ENCODE measurements around the gene COL8A2. TPM values are rescaled to one million over a fixed set of nuclear protein-coding genes. Genes with fewer than 3 reads are reported as not detected.

Gene COL8A2
- polyA plus RNA-seq, 1 donor from 2014 or later: not detected

DNA sequence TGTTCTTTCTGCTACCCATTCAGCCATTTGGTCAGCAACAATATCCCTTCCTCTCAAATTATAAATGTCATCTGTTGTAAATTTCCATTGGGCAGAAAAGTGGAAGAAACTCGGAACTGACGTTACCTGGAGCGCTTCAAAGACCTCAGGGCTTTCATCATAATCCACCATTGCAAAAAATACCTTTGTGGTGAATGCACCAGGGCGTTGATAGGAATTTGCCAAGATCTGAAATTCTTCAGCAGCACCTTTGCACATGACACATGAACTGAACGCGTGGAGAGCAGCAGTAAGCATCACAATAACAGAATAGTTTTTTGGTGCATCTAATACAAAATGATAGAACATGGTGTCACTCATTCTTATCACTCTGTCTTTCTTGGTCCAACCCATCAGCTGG, 44.2 kb downstream of the COL8A2 start:
- Histone ChIP-seq H4K20me1 (ENCODE audit: insufficient read depth) (no peaks in the 10 kb centered on the region), H3K9me2 (ENCODE audit: insufficient read depth, low read length) (no peaks in the 10 kb centered on the region), H3K79me2 (replicated peaks; ENCODE audit: insufficient read depth, low read length) (no peaks in the 10 kb centered on the region), H3K4me3 (ENCODE audit: low read length) (no peak overlapping the region), H3K4me2 (ENCODE audit: low read length) (no peak overlapping the region), H2AFZ (ENCODE audit: low read depth, low read length) (no peak overlapping the region), H3F3A (ENCODE audit: insufficient read depth, low read length, poor library complexity, severe bottlenecking) (no peaks in the 10 kb centered on the region), H3K27ac (ENCODE audit: low read length) (no peak overlapping the region), H3K9me3 (ENCODE audit: low read length) (no peaks in the 10 kb centered on the region), H3K36me3 (ENCODE audit: insufficient read depth, low read length) (no peaks in the 10 kb centered on the region), H3K9ac (ENCODE audit: low read length) (no peak overlapping the region), H3K27me3 (ENCODE audit: insufficient read depth, low read depth, low read length) (no peaks in the 10 kb centered on the region)
- TF ChIP-seq TAF1 (IDR thresholded peaks at IDR 0.05; ENCODE audit: low read depth): no peak
- no peak for TF ChIP-seq CTCF (IDR thresholded peaks at IDR 0.05; ENCODE audit: poor library complexity, severe bottlenecking)
- no peak for TF ChIP-seq MXI1 (conservative IDR thresholded peaks at IDR 0.05; ENCODE audit: poor library complexity, severe bottlenecking)
- TF ChIP-seq POLR2AphosphoS5 (IDR thresholded peaks at IDR 0.05): no peak
- TF ChIP-seq SMC3 (conservative IDR thresholded peaks at IDR 0.05; ENCODE audit: poor library complexity): no peak
- TF ChIP-seq, protein P1, sequence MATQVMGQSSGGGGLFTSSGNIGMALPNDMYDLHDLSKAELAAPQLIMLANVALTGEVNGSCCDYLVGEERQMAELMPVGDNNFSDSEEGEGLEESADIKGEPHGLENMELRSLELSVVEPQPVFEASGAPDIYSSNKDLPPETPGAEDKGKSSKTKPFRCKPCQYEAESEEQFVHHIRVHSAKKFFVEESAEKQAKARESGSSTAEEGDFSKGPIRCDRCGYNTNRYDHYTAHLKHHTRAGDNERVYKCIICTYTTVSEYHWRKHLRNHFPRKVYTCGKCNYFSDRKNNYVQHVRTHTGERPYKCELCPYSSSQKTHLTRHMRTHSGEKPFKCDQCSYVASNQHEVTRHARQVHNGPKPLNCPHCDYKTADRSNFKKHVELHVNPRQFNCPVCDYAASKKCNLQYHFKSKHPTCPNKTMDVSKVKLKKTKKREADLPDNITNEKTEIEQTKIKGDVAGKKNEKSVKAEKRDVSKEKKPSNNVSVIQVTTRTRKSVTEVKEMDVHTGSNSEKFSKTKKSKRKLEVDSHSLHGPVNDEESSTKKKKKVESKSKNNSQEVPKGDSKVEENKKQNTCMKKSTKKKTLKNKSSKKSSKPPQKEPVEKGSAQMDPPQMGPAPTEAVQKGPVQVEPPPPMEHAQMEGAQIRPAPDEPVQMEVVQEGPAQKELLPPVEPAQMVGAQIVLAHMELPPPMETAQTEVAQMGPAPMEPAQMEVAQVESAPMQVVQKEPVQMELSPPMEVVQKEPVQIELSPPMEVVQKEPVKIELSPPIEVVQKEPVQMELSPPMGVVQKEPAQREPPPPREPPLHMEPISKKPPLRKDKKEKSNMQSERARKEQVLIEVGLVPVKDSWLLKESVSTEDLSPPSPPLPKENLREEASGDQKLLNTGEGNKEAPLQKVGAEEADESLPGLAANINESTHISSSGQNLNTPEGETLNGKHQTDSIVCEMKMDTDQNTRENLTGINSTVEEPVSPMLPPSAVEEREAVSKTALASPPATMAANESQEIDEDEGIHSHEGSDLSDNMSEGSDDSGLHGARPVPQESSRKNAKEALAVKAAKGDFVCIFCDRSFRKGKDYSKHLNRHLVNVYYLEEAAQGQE (IDR thresholded peaks at IDR 0.05; ENCODE audit: borderline replicate concordance): no peak
- TF ChIP-seq RAD21 (conservative IDR thresholded peaks at IDR 0.05): no peak
- no peak for TF ChIP-seq EP300 (conservative IDR thresholded peaks at IDR 0.05; ENCODE audit: poor library complexity, severe bottlenecking)
- no peak for TF ChIP-seq EZH2 (IDR thresholded peaks at IDR 0.05; ENCODE audit: borderline replicate concordance, insufficient read depth, low read length, poor library complexity, severe bottlenecking)

- Histone ChIP-seq H3K27me3 (ENCODE audit: insufficient read depth, low read depth, low read length) (no peaks in the 10 kb centered on the region), H3F3A (ENCODE audit: insufficient read depth, low read length, poor library complexity, severe bottlenecking) (no peaks in the 10 kb centered on the region), H3K9me2 (ENCODE audit: insufficient read depth, low read length) (no peaks in the 10 kb centered on the region), H3K27ac (ENCODE audit: low read length) (no peak overlapping the region), H3K4me2 (ENCODE audit: low read length) (no peak overlapping the region), H3K79me2 (replicated peaks; ENCODE audit: insufficient read depth, low read length) (no peaks in the 10 kb centered on the region), H3K9me3 (ENCODE audit: low read length) (no peaks in the 10 kb centered on the region), H3K4me3 (ENCODE audit: low read length) (no peak overlapping the region), H3K9ac (ENCODE audit: low read length) (no peak overlapping the region), H2AFZ (ENCODE audit: low read depth, low read length) (no peak overlapping the region), H3K36me3 (ENCODE audit: insufficient read depth, low read length) (no peaks in the 10 kb centered on the region), H4K20me1 (ENCODE audit: insufficient read depth) (no peaks in the 10 kb centered on the region)
- TF ChIP-seq RAD21 (conservative IDR thresholded peaks at IDR 0.05) (no peak), EP300 (conservative IDR thresholded peaks at IDR 0.05; ENCODE audit: poor library complexity, severe bottlenecking) (no peak), EZH2 (IDR thresholded peaks at IDR 0.05; ENCODE audit: borderline replicate concordance, insufficient read depth, low read length, poor library complexity, severe bottlenecking) (no peak), SMC3 (conservative IDR thresholded peaks at IDR 0.05; ENCODE audit: poor library complexity) (no peak), POLR2AphosphoS5 (IDR thresholded peaks at IDR 0.05) (no peak), MXI1 (conservative IDR thresholded peaks at IDR 0.05; ENCODE audit: poor library complexity, severe bottlenecking) (no peak), CTCF (IDR thresholded peaks at IDR 0.05; ENCODE audit: poor library complexity, severe bottlenecking) (no peak), TAF1 (IDR thresholded peaks at IDR 0.05; ENCODE audit: low read depth) (no peak)
- TF ChIP-seq, protein P1 (IDR thresholded peaks at IDR 0.05; ENCODE audit: borderline replicate concordance): no peak
Measured at GRCh38 chr1:36080236-36080635, 44.8 kb downstream of the COL8A2 start.

Measured in neural cell (in vitro differentiated cells).